ENCODE results near the gene HLA-A. TPM values are rescaled to one million over a fixed set of nuclear protein-coding genes. Genes with fewer than 3 reads are reported as not detected.

The HLA-A gene
- total and polyA plus RNA-seq, 9 of the 15 experiments (the other 6 are each of a cell fraction or from before 2014, with no cell fraction given) = 0.46 to 3.3 TPM; not detected in 7

DNA sequence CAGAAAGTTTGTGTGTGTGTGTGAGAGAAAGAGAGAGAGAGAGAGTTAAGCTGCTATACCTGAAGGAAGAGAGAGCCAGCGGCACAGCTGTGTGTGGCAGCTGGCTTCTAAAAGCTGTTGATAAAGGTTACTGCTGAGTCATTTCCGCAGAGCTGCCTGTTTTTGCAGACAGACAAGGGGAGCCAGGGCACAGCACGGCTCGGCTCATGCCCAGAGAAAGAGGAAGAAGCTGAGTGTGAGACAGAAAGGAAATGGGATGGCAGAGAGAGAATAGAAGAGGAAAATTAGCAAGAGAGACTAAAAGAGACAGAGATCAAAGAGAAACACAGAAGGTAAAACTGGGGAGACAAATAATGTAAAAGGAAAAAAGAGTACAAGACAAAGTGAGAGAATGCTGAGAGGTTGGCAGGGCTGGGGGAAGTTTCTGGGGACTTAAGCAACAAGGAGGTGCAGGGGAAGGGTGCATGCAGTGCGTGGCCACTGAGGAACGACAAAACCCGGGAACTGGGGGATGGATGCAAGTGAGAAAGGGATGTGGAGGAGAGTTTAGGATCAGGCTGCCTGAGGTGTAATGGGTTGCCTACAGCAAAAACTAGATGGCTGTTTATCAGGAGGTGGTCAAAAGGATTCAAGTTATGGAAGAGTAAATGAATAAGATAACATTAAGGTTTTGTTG, 22.7 kb downstream of the HLA-A start (continued):
- TF ChIP-seq, protein P1, sequence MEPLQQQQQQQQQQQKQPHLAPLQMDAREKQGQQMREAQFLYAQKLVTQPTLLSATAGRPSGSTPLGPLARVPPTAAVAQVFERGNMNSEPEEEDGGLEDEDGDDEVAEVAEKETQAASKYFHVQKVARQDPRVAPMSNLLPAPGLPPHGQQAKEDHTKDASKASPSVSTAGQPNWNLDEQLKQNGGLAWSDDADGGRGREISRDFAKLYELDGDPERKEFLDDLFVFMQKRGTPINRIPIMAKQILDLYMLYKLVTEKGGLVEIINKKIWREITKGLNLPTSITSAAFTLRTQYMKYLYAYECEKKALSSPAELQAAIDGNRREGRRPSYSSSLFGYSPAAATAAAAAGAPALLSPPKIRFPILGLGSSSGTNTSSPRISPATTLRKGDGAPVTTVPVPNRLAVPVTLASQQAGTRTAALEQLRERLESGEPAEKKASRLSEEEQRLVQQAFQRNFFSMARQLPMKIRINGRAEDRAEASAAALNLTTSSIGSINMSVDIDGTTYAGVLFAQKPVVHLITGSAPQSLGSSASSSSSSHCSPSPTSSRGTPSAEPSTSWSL (CRISPR knock-in tag; IDR thresholded peaks at IDR 0.05; ENCODE audit: borderline replicate concordance) = no peak
- TF ChIP-seq, protein P2, sequence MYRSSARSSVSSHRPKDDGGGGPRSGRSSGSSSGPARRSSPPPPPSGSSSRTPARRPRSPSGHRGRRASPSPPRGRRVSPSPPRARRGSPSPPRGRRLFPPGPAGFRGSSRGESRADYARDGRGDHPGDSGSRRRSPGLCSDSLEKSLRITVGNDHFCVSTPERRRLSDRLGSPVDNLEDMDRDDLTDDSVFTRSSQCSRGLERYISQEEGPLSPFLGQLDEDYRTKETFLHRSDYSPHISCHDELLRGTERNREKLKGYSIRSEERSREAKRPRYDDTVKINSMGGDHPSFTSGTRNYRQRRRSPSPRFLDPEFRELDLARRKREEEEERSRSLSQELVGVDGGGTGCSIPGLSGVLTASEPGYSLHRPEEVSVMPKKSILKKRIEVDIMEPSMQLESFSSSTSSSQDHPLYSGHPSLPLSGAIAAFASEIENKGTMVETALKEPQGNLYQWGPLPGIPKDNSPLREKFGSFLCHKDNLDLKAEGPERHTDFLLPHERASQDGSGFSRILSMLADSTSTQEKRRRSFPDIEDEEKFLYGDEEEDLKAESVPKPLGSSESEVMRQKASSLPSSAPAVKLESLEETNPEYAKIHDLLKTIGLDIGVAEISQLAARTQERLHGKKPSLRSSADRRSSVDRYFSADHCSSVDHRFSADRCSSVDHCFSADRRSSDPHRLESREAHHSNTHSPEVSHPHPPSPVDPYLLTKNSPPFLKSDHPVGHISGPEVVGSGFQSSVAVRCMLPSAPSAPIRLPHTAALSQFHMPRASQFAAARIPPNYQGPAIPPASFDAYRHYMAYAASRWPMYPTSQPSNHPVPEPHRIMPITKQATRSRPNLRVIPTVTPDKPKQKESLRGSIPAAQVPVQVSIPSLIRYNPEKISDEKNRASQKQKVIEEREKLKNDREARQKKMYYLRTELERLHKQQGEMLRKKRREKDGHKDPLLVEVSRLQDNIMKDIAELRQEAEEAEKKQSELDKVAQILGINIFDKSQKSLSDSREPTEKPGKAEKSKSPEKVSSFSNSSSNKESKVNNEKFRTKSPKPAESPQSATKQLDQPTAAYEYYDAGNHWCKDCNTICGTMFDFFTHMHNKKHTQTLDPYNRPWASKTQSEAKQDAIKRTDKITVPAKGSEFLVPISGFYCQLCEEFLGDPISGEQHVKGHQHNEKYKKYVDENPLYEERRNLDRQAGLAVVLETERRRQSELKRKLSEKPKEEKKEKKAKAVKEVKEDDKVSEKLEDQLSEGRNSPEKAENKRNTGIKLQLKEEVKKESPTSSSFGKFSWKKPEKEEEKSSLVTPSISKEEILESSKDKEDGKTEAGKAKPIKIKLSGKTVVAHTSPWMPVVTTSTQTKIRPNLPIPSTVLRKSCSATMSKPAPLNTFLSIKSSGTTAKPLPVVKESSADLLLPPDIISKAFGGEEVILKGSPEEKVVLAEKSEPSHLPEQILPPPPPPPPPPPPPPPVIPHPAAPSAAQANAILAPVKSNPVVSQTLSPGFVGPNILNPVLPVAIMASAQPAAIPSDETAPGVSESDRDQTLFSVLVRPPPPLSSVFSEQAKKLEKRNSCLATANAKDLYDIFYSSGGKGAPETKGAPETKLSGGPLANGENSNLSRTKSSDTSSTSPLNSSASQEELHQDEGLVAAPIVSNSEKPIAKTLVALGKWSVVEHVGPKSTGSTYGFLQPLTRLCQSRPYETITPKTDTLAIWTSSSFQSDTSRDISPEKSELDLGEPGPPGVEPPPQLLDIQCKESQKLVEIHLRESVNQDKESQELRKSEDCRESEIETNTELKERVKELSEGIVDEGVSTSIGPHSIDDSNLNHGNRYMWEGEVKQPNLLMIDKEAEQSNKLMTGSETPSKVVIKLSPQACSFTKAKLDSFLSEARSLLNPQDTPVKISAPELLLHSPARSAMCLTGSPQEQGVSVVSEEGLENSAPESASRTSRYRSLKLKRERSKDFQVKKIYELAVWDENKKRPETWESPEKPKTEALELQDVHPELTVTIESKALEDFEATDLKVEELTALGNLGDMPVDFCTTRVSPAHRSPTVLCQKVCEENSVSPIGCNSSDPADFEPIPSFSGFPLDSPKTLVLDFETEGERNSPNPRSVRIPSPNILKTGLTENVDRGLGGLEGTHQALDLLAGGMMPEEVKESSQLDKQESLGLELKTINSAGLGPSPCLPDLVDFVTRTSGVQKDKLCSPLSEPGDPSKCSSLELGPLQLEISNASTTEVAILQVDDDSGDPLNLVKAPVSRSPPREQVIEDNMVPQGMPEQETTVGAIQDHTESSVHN (IDR thresholded peaks at IDR 0.05; ENCODE audit: borderline replicate concordance in 1 of 2, low read depth in 1 of 2) = peak in 1 of 2 experiments; percentile 99; a peak in 2 of 4 replicates
- peak; percentile 71 for TF ChIP-seq GABPB1 (CRISPR knock-in tag; IDR thresholded peaks at IDR 0.05)
- peak; percentile 87 for TF ChIP-seq TAL1 (IDR thresholded peaks at IDR 0.05)
- peak; percentile 96 for TF ChIP-seq BACH1 (tag; IDR thresholded peaks at IDR 0.05)
- peak; percentile 99 for TF ChIP-seq NFE2 (IDR thresholded peaks at IDR 0.05; ENCODE audit: low read depth)
- no peak for TF ChIP-seq SMARCB1 (IDR thresholded peaks at IDR 0.05; ENCODE audit: insufficient read length, low read depth)
- no peak for TF ChIP-seq JUNB (CRISPR knock-in tag; conservative IDR thresholded peaks at IDR 0.05)
- no peak for TF ChIP-seq NR2F6 (CRISPR knock-in tag; IDR thresholded peaks at IDR 0.05)
- TF ChIP-seq CTBP1 (IDR thresholded peaks at IDR 0.05; ENCODE audit: borderline replicate concordance) = peak; percentile 92
- peak; percentile 73 for TF ChIP-seq RBFOX2 (IDR thresholded peaks at IDR 0.05; ENCODE audit: low read depth, low read length)
- peak; percentile 83; the same call in 1 of the 2 replicates for TF ChIP-seq LCOR (CRISPR knock-in tag; IDR thresholded peaks at IDR 0.05)
- TF ChIP-seq, protein P3, sequence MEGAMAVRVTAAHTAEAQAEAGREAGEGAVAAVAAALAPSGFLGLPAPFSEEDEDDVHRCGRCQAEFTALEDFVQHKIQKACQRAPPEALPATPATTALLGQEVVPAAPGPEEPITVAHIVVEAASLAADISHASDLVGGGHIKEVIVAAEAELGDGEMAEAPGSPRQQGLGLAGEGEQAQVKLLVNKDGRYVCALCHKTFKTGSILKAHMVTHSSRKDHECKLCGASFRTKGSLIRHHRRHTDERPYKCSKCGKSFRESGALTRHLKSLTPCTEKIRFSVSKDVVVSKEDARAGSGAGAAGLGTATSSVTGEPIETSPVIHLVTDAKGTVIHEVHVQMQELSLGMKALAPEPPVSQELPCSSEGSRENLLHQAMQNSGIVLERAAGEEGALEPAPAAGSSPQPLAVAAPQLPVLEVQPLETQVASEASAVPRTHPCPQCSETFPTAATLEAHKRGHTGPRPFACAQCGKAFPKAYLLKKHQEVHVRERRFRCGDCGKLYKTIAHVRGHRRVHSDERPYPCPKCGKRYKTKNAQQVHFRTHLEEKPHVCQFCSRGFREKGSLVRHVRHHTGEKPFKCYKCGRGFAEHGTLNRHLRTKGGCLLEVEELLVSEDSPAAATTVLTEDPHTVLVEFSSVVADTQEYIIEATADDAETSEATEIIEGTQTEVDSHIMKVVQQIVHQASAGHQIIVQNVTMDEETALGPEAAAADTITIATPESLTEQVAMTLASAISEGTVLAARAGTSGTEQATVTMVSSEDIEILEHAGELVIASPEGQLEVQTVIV (CRISPR knock-in tag; IDR thresholded peaks at IDR 0.05; ENCODE audit: borderline replicate concordance) = no peak
- peak; percentile 52; the same call in 1 of the 2 replicates for TF ChIP-seq ZNF311 (CRISPR knock-in tag; IDR thresholded peaks at IDR 0.05)
- TF ChIP-seq CBX5 (IDR thresholded peaks at IDR 0.05; ENCODE audit: borderline replicate concordance, low read depth) = no peak
- TF ChIP-seq CHD2 (IDR thresholded peaks at IDR 0.05; ENCODE audit: low read depth, low read length) = no peak
- no peak for TF ChIP-seq ZBTB1 (CRISPR knock-in tag; IDR thresholded peaks at IDR 0.05; ENCODE audit: borderline replicate concordance, low read depth)
